D721Med (cell line): Measurements from ENCODE around the gene SPAG16.

Experiments
- DNase-seq: peaks from one replicate; pipeline ENCODE4 v3.0.0; 2011; ENCODE audit warnings: low spot score; ENCODE audit not compliant: insufficient read length
- FAIRE-seq: peaks from 2 replicates; lab custom pipeline; 2011; peaks lifted over from hg19 to GRCh38; lab: Jason Lieb, UNC
- TF ChIP-seq, protein P1 (sequence below): IDR thresholded peaks from 2 replicates; pipeline ENCODE4 v1.5.1; 2012; ENCODE audit warnings: mild to moderate bottlenecking, control low read depth; ENCODE audit not compliant: insufficient read depth; ENCODE audit errors: missing control alignments

Gene SPAG16

DNA sequence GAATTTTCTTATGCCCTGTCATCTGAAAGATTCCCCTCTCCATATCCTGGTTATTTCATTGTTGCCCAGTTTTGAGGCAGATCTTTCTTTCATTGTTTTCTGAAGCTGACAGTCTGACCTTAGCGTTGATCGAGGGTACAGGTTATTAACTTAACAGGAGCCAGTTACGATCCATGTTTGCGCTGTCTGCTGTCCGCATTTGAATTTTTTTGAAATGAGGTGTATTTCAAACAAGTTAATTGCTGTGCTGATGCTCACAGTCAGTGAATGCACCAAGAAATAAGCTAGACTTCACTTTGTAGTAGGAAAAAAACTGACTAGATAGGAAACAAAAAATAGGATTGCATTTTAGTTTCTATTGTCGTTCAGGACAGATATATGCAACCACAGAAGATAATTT lies 34.8 kb upstream of the SPAG16 start:
- no peak for DNase-seq
- TF ChIP-seq, protein P1, sequence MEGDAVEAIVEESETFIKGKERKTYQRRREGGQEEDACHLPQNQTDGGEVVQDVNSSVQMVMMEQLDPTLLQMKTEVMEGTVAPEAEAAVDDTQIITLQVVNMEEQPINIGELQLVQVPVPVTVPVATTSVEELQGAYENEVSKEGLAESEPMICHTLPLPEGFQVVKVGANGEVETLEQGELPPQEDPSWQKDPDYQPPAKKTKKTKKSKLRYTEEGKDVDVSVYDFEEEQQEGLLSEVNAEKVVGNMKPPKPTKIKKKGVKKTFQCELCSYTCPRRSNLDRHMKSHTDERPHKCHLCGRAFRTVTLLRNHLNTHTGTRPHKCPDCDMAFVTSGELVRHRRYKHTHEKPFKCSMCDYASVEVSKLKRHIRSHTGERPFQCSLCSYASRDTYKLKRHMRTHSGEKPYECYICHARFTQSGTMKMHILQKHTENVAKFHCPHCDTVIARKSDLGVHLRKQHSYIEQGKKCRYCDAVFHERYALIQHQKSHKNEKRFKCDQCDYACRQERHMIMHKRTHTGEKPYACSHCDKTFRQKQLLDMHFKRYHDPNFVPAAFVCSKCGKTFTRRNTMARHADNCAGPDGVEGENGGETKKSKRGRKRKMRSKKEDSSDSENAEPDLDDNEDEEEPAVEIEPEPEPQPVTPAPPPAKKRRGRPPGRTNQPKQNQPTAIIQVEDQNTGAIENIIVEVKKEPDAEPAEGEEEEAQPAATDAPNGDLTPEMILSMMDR: no peak
- no peak for FAIRE-seq

- DNase-seq: no peak
- FAIRE-seq: peak; percentile 78
- TF ChIP-seq, protein P1: peak; percentile 76
These were observed 32.6 kb upstream of the SPAG16 start for GRCh38 chr2:213251618-213252017.

- TF ChIP-seq, protein P1: no peak
- DNase-seq (no peak), FAIRE-seq (no peak)
These were observed 32.1 kb upstream of the SPAG16 start for GRCh38 chr2:213252206-213252605.

DNA sequence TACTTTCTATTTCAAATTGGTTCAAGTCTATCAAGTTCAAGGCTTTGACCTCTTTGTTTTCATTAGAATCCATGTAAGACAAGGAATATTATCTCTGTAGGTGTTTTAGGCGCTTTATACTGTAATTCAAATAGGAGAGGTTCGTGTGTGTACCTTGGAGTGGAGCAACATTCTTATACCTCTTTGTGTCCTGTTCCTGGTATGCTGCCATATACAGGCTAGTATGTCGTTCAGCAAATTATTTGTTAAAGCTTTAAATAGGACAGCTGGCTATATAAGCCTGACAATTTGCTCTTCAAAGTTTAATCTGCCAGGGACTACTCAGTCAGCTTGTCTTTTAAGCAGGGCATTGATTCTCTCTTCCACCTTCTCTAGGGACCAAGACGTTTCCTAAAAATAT lies 31.1 kb upstream of the SPAG16 start:
- no peak for DNase-seq
- FAIRE-seq: peak; percentile 66
- TF ChIP-seq, protein P1: no peak

- no peak for FAIRE-seq
- TF ChIP-seq, protein P1: no peak
- DNase-seq: no peak
These were observed 25.0 kb upstream of the SPAG16 start for GRCh38 chr2:213259266-213259665.

- TF ChIP-seq, protein P1: no peak
- DNase-seq (no peak), FAIRE-seq (no peak)
These were observed 23.0 kb upstream of the SPAG16 start for GRCh38 chr2:213261237-213261636.

- FAIRE-seq: no peak
- DNase-seq: no peak
- TF ChIP-seq, protein P1: no peak
These were observed 22.5 kb upstream of the SPAG16 start for GRCh38 chr2:213261715-213262114.
